GM18507 (cell line): ENCODE results near the gene UBE2L3.
"Not testable (repeated sequence)": the region's sequence is repeated elsewhere in the genome, so short reads cannot be mapped to it uniquely, and the experiment has no call there.

Experiments
- DNase-seq: peaks from one replicate; pipeline ENCODE4 v3.0.0; 2011; ENCODE audit warnings: low read depth; ENCODE audit not compliant: insufficient read length; ENCODE audit errors: extremely low spot score
- FAIRE-seq: peaks from 2 replicates; lab custom pipeline; 2011; peaks lifted over from hg19 to GRCh38; lab: Jason Lieb, UNC

The UBE2L3 gene

GRCh38 chr22:21640810-21641209 is 73.3 kb downstream of the UBE2L3 start:
- FAIRE-seq = no peak

GRCh38 chr22:21641417-21641788 is 73.9 kb downstream of the UBE2L3 start:
- no peak for FAIRE-seq
- no peak for DNase-seq

More at GRCh38 chr22:21640810-21641209, 73.3 kb downstream of the UBE2L3 start:
- DNase-seq = no peak

DNA sequence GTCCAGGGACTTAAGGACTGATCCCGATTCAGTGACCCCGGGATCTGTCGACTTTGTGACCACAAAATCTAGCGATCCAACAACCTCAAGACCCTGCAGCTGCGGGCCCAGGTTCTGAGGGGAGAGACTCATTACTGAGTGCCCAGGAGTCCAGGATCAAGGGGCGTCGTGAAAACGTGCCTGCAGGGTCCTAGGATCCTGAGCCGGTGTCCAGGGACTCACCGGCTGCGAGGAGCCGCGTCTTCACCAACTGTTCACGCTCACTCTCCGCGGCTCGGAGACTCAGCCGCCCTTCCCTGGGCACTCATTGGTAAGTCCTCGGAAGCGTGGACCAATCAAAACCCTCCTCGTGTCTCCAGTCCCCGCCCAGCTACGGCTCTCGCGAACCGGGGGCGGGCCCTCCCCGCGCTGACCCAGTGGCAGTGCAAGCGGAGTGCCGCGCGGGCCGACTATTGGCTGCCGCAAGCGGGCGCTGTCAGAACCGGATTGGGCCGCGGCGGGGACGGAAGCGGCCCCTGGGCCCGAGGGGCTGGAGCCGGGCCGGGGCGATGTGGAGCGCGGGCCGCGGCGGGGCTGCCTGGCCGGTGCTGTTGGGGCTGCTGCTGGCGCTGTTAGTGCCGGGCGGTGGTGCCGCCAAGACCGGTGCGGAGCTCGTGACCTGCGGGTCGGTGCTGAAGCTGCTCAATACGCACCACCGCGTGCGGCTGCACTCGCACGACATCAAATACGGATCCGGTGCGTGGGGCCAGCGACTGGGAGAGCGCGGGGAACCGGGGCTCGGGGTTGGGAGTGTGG is 74.5 kb downstream of the UBE2L3 start, which contains the start of gene SDF2L1:
SDF2L1 (plus strand) TSS at position 514 of the 795 bp plus-strand sequence; CDS start at position 549, 35 bp downstream.
- DNase-seq (peak; percentile 98), FAIRE-seq (peak; percentile 100)

GRCh38 chr22:21642584-21643448 is 75.3 kb downstream of the UBE2L3 start:
- peak; percentile 66 for FAIRE-seq
- DNase-seq = no peak

DNA sequence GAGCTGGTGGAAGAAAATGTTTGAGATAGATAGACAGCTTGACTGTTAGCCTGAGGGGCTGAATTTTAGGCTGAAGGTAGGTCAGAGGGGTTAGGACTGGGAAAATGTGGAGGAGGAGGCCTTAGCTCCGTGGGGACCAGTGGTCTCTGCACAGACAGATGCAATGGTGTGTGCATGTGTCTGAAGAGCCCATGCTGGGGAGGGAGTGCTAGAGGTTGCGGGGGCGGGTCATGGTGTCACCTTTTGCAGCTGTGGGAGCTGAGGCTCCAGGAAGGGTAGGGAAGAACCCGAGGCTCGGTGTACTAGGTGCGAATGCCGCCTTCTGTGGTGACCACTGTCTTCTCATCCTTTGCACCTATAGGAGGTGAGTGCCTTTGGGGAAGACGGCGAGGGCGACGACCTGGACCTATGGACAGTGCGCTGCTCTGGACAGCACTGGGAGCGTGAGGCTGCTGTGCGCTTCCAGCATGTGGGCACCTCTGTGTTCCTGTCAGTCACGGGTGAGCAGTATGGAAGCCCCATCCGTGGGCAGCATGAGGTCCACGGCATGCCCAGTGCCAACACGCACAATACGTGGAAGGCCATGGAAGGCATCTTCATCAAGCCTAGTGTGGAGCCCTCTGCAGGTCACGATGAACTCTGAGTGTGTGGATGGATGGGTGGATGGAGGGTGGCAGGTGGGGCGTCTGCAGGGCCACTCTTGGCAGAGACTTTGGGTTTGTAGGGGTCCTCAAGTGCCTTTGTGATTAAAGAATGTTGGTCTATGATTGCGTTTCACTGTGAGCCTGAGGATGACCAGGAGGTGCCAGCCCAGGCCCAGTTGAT is 76.2 kb downstream of the UBE2L3 start:
- FAIRE-seq (no peak), DNase-seq (no peak)

- not testable (repeated sequence) for FAIRE-seq, DNase-seq
These were observed 78.0 kb downstream of the UBE2L3 start for GRCh38 chr22:21645513-21645912.

DNA sequence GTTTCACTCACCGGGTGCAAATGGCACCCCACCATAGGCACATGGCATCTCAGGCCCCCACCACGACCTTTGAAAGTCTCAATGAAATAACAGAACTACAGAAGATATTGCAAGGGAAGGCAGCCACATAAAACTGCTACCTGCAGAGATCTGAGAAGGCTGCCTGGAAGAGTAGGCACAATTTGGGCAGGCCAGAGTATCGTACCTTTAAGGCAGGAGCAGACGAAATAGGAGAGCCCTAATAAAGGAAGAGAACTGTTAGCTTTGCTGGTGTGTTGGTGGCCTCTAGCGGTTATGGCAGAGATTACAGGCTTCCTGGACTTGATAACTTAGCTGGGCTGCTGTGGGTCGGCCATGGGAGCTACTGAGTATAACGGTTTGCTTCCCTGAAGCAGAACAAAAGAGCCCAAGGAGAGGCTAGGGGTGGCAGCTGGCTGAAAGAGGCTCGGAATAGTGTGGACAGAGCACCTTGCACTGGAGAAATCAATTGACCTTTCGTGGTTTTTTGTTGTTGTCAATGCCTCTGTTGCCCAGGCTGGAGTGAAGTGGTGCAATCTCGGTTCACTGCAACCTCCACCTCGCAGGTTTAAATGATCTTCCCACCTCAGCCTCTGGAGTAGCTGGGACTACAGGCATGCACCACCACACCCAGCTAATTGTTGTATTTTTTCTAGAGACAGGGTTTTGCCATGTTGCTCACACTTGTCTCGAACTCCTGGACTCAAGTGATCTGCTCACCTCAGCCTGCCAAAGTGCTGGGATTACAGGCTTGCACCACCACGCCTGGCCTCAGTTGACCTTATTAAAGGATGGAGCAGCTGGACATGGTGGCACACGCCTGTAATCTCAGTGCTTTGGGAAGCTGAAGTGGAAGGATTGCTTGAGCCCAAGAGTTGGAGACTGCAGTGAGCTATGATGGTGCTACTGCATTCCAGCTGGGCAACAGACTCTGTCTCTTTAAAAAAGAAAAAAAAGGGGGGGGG is 79.4 kb downstream of the UBE2L3 start:
- DNase-seq (no peak), FAIRE-seq (peak; percentile 90)

DNA sequence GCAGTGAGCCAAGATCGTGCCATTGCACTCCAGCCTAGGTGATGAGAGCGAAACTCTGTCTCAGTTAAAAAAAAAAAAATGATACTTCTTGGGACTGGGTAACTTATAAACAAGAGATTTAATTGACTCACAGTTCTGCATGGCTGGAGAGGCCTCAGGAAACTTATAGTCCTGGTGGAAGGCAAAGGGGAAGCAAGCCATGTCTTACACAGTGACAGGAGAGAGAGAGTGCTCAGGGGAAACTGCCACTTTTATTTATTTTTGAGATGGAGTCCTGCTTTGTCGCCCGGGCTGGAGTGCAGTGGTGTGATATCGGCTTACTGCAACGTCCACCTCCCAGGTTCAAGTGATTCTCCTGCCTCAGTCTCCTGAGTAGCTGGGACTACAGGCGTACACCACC is 82.8 kb downstream of the UBE2L3 start:
- FAIRE-seq = no peak

DNA sequence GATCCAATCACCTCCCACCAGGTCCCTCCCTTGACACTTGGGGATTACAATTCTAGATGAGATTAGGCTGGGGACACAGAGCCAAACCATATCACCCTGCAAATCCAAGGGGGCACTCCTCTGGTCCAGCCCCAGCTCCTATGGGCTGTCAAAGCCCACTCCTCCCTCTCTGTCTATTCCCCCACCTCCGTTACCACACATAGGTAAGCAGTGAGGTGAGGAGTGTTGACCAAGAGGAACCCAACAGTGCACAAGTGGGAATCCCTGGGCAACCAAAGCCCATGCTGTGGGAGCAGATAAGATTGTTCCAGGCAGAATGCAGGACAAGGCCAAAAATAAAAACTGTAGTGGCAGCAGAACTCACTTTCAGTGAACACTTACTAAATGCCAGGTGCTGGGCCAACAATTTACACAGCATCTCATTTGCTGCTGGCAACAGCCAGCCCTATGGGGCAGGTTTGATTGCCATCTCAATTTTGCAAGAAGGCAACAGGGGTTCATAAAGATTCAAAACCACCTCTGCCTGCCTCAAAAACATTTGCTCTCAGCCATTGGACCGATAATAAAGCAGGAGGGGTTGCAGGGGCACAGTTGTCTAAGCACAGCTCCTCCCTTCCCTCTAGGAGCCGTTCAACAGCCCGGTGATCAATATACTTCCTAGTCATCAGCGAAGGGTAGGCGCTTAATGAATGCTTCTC is 83.5 kb downstream of the UBE2L3 start:
- no peak for DNase-seq
- no peak for FAIRE-seq

More for the DNA sequence above, 82.8 kb downstream of the UBE2L3 start:
- DNase-seq = no peak

- no peak for FAIRE-seq
- no peak for DNase-seq
These were observed 84.1 kb downstream of the UBE2L3 start for GRCh38 chr22:21651521-21652009.

GRCh38 chr22:21652010-21652546 is 84.6 kb downstream of the UBE2L3 start:
- DNase-seq = peak; percentile 83
- FAIRE-seq = peak; percentile 86

GRCh38 chr22:21652547-21653545 is 85.3 kb downstream of the UBE2L3 start:
- no peak for FAIRE-seq
- DNase-seq = no peak

DNA sequence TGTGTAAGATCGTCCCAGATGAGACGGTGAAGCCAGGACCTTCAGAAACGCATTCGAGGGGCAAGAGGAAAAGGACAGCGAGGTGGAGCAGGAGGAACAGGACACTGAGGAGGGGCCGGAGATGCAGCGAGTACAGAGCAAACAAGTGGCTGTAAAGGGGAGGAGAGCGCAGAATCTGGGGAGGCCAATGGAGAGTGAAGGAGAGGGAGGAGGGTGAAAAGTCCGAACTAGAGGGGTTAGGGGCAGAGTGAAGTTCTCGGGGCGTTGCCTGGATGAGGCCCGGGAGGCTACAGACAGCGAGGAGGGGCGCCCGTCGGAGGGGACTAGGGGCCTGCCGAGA is 89.5 kb downstream of the UBE2L3 start:
- DNase-seq (no peak), FAIRE-seq (no peak)

- DNase-seq = peak; percentile 90
- FAIRE-seq = peak; percentile 79
These were observed 90.0 kb downstream of the UBE2L3 start for GRCh38 chr22:21657360-21658032.

DNA sequence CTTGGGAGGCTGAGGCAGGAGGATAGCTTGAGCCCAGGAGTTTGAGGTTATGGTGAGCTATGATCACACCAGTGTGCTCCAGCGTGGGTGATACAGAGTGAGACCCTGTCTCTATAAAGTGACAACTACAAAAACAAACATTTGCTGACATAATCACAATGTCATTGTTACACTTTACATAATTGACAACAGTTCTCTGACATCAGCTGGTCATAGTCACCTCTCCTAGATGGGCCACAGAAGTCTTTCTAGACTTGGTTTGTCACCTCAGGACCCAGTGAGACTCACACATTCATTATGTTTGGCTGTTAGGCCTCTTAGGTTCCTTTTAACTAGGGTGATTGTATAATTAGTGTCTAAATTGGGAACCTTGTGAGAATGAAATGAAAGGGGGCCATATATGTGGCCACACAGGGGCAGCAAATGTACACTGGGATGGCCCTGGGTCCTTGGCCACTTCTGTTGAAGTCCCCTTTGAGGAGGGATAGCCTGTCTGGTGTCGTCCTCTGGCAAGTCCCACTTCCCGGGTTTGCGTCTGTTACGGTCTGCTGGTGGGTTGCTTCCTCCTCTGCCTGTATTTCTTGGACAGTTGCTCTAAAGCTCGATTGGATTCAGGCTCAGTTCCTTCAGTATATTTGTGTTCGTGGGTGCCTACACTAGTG is 92.5 kb downstream of the UBE2L3 start:
- FAIRE-seq (no peak), DNase-seq (no peak)
